ENCODE results near the gene ST7. TPM values are rescaled to one million over a fixed set of nuclear protein-coding genes. Genes with fewer than 3 reads are reported as not detected.

ST7 gene, protein sequence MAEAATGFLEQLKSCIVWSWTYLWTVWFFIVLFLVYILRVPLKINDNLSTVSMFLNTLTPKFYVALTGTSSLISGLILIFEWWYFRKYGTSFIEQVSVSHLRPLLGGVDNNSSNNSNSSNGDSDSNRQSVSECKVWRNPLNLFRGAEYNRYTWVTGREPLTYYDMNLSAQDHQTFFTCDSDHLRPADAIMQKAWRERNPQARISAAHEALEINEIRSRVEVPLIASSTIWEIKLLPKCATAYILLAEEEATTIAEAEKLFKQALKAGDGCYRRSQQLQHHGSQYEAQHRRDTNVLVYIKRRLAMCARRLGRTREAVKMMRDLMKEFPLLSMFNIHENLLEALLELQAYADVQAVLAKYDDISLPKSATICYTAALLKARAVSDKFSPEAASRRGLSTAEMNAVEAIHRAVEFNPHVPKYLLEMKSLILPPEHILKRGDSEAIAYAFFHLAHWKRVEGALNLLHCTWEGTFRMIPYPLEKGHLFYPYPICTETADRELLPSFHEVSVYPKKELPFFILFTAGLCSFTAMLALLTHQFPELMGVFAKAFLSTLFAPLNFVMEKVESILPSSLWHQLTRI
- 10.9 and 12.9 TPM in 2 replicates for total RNA-seq (2021)
- long read RNA-seq, transcript ST7-202 (16 exons, 2,142 nt), result major isoform, 8 of 22 reads
- long read RNA-seq, partial matches to known transcripts, result 3 of 22 reads
- long read RNA-seq, other reads (novel, unspliced or antisense), result 6 of 22 reads

DNA sequence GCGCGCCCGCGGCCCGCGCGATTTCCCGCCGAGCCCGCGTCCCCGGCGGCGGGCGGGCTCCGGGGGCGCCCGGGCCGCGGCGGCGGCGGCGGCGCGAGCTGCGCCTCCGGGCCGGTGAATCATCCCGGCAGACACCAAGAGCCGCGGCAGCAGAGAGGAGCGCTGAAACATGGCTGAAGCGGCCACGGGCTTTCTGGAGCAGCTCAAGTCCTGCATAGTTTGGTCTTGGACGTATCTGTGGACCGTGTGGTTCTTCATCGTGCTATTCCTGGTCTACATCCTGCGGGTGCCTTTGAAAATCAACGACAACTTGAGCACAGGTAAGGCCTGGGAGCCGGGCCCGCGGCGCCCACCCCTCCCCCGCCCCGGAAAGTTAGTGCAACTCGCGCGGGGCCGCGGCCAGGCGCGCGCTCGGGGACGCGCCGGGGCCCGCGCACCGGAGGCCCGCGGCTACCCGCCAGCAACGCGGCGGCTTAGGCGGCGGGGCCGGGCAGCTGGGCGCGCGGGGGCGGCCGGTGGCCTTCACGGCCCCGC lies at the start of gene ST7:
Gene ST7, plus strand, starts transcription at position 130 of the 534 bp plus-strand sequence. Its CDS starts 40 bp downstream, at position 170.
- peak within 1 kb of the TSS; percentile 94 to 96 (median 96) for H3K27ac Mint-ChIP-seq
- H2AK5ac ChIP-seq (ENCODE audit: insufficient read length, low read length), result no peak within 1 kb of the TSS

More for the DNA sequence above, at the start of gene ST7:
- Histone ChIP-seq H3K23me2 (ENCODE audit: insufficient read length, low read depth, low read length, poor library complexity, severe bottlenecking) (peaks cover 5% of the 10 kb centered on the region), H3K4me1 (ENCODE audit: insufficient read depth, low read length) (no peaks in the 10 kb centered on the region; the same call in 1 of the 2 replicates), H4K8ac (replicated peaks; ENCODE audit: insufficient read length, low read depth, low read length) (peak within 1 kb of the TSS; percentile 23), H2BK120ac (ENCODE audit: low read depth, low read length, poor library complexity, severe bottlenecking) (no peak within 1 kb of the TSS), H3K79me2 (ENCODE audit: insufficient read depth, low read length) (no peaks in the 10 kb centered on the region; the same call in 1 of the 2 replicates), H2BK12ac (ENCODE audit: insufficient read length, low read depth, low read length) (peak within 1 kb of the TSS; percentile 74), H3K23ac (ENCODE audit: insufficient read length, low read depth, low read length) (no peak within 1 kb of the TSS), H3K79me1 (ENCODE audit: insufficient read depth, low read depth, low read length, poor library complexity, severe bottlenecking) (no peaks in the 10 kb centered on the region), H2BK15ac (ENCODE audit: low read depth, low read length) (no peak within 1 kb of the TSS), H2BK20ac (ENCODE audit: low read depth, low read length, poor library complexity, severe bottlenecking) (no peak within 1 kb of the TSS), H3K27me3 (ENCODE audit: insufficient read depth, low read length) (no peaks in the 10 kb centered on the region), H3K18ac (ENCODE audit: insufficient read length, low read depth, low read length) (peak within 1 kb of the TSS; percentile 99), H2AFZ (ENCODE audit: low read length) (peak within 1 kb of the TSS; percentile 40), H3K4ac (ENCODE audit: low read depth, low read length) (no peak within 1 kb of the TSS; the same call in 1 of the 2 replicates), H3K9ac (ENCODE audit: extremely low read depth, insufficient read length, low read length) (peak within 1 kb of the TSS; percentile 98), H3K14ac (ENCODE audit: insufficient read depth, low read length) (peak within 1 kb of the TSS; percentile 100), H3K27ac (ENCODE audit: insufficient read length, low read depth, low read length) (peak within 1 kb of the TSS; percentile 73), H4K91ac (ENCODE audit: insufficient read length, low read depth, low read length) (no peak within 1 kb of the TSS), H3K4me2 (ENCODE audit: insufficient read depth, insufficient read length, low read length) (peak within 1 kb of the TSS; percentile 98), H2BK5ac (ENCODE audit: insufficient read length, low read length) (no peak within 1 kb of the TSS), H3K9me3 (ENCODE audit: control insufficient read depth, low read depth, low read length) (no peaks in the 10 kb centered on the region), H4K5ac (ENCODE audit: insufficient read length, low read depth, low read length) (no peak within 1 kb of the TSS), H3T11ph (ENCODE audit: low read length) (no peak within 1 kb of the TSS), H4K20me1 (ENCODE audit: control insufficient read depth, insufficient read depth, insufficient read length) (no peaks in the 10 kb centered on the region), H3K56ac (ENCODE audit: insufficient read length, low read depth, low read length) (peak within 1 kb of the TSS; percentile 20)
- no peaks in the 10 kb centered on the region for H3K27me3 Mint-ChIP-seq (ENCODE audit: low read depth)
- H3K36me3 Mint-ChIP-seq (ENCODE audit: insufficient read depth in 1 of 3, low read depth in 3 of 3), result peaks cover 0 to 8% (median 5%) of the 10 kb centered on the region in 3 experiments; a peak in 5 of 7 replicates
- WGBS (ENCODE audit: extremely low coverage, insufficient read length, low lambda C conversion rate), result no CpG with 5 or more reads among the region's 77 CpGs
- DNase-seq, result peak; percentile 61
- TF ChIP-seq, protein P1, sequence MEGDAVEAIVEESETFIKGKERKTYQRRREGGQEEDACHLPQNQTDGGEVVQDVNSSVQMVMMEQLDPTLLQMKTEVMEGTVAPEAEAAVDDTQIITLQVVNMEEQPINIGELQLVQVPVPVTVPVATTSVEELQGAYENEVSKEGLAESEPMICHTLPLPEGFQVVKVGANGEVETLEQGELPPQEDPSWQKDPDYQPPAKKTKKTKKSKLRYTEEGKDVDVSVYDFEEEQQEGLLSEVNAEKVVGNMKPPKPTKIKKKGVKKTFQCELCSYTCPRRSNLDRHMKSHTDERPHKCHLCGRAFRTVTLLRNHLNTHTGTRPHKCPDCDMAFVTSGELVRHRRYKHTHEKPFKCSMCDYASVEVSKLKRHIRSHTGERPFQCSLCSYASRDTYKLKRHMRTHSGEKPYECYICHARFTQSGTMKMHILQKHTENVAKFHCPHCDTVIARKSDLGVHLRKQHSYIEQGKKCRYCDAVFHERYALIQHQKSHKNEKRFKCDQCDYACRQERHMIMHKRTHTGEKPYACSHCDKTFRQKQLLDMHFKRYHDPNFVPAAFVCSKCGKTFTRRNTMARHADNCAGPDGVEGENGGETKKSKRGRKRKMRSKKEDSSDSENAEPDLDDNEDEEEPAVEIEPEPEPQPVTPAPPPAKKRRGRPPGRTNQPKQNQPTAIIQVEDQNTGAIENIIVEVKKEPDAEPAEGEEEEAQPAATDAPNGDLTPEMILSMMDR (conservative IDR thresholded peaks at IDR 0.05), result no peak
- peak within 1 kb of the TSS; percentile 88 to 99 for H3K4me3 Mint-ChIP-seq
- peaks cover 28 to 32% of the 10 kb centered on the region in 2 experiments for H3K4me1 Mint-ChIP-seq
- no peaks in the 10 kb centered on the region; a peak in 1 of 5 replicates for H3K9me3 Mint-ChIP-seq
